ENCODE measurements around the gene PSMC3.

Gene PSMC3

GRCh38 chr11:47375546-47376085, 50.6 kb downstream of the PSMC3 start:
- no peak for DNase-seq (ENCODE audit: low spot score)

- DNase-seq (ENCODE audit: low spot score) = no peak
These were observed 51.2 kb downstream of the PSMC3 start for GRCh38 chr11:47375020-47375419.

GRCh38 chr11:47374720-47375019, 51.6 kb downstream of the PSMC3 start:
- DNase-seq (ENCODE audit: low spot score) = no peak

GRCh38 chr11:47373876-47374719, 52.1 kb downstream of the PSMC3 start:
- peak; percentile 84 for DNase-seq (ENCODE audit: low spot score)

GRCh38 chr11:47372422-47372821, 53.8 kb downstream of the PSMC3 start:
- no peak for DNase-seq (ENCODE audit: low spot score)

- no peak for DNase-seq (ENCODE audit: low spot score)
These were observed 56.6 kb downstream of the PSMC3 start for GRCh38 chr11:47369676-47370075.

Data from CD4-positive, alpha-beta T cell treated with Interleukin-15 for 4 hours (primary cell).